ENCODE measurements around the gene CFD.

- no peak for TF ChIP-seq POLR2AphosphoS5 (IDR thresholded peaks at IDR 0.05; ENCODE audit: low read depth, low read length)
- TF ChIP-seq POLR2A (IDR thresholded peaks at IDR 0.05; ENCODE audit: low read depth, low read length), result no peak
- no peak for TF ChIP-seq TAF1 (IDR thresholded peaks at IDR 0.05; ENCODE audit: borderline replicate concordance, low read depth, low read length)
Measured at GRCh38 chr19:816500-816857, 43.0 kb upstream of the CFD start.
